ENCODE data around the gene CAP2.

CAP2 gene

GRCh38 chr6:17477356-17477755 lies 84.0 kb downstream of the CAP2 start:
- DNase-seq: no peak

- no peak for DNase-seq
These were observed 85.0 kb downstream of the CAP2 start for GRCh38 chr6:17478223-17478907.

- DNase-seq: no peak
These were observed 85.6 kb downstream of the CAP2 start for GRCh38 chr6:17478946-17479345.

GRCh38 chr6:17480476-17480875 lies 87.1 kb downstream of the CAP2 start:
- DNase-seq: no peak

- DNase-seq: peak; percentile 21
These were observed 89.3 kb downstream of the CAP2 start for GRCh38 chr6:17482711-17483110.

- no peak for DNase-seq
These were observed 90.1 kb downstream of the CAP2 start for GRCh38 chr6:17483391-17484016.

- peak; percentile 88 for DNase-seq
These were observed 90.9 kb downstream of the CAP2 start for GRCh38 chr6:17484201-17484849.

- DNase-seq: no peak
These were observed 91.8 kb downstream of the CAP2 start for GRCh38 chr6:17485181-17485580.

- no peak for DNase-seq
These were observed 92.6 kb downstream of the CAP2 start for GRCh38 chr6:17485946-17486345.

GRCh38 chr6:17486680-17487079 lies 93.3 kb downstream of the CAP2 start:
- DNase-seq: no peak

GRCh38 chr6:17490724-17491123 lies 97.3 kb downstream of the CAP2 start:
- DNase-seq: no peak

- DNase-seq: no peak
These were observed 98.2 kb downstream of the CAP2 start for GRCh38 chr6:17491416-17492142.

- DNase-seq: no peak
These were observed 99.0 kb downstream of the CAP2 start for GRCh38 chr6:17492350-17492749.

GRCh38 chr6:17493286-17493685 lies 99.9 kb downstream of the CAP2 start:
- no peak for DNase-seq

GRCh38 chr6:17494177-17494576 lies 100.8 kb downstream of the CAP2 start:
- no peak for DNase-seq

- no peak for DNase-seq
These were observed 101.5 kb downstream of the CAP2 start for GRCh38 chr6:17494919-17495318.

GRCh38 chr6:17497535-17498095 lies 104.2 kb downstream of the CAP2 start:
- peak; percentile 54 for DNase-seq

- no peak for DNase-seq
These were observed 108.0 kb downstream of the CAP2 start for GRCh38 chr6:17501442-17501841.

GRCh38 chr6:17501982-17502704 lies 108.7 kb downstream of the CAP2 start:
- DNase-seq: no peak

- DNase-seq: no peak
These were observed 109.7 kb downstream of the CAP2 start for GRCh38 chr6:17503051-17503450.

GRCh38 chr6:17504005-17504404 lies 110.6 kb downstream of the CAP2 start:
- DNase-seq: no peak

- DNase-seq: no peak
These were observed 111.7 kb downstream of the CAP2 start for GRCh38 chr6:17505062-17505476.

All from NCI-H345 (cell line).